Activated T-helper 17 cell treated with anti-CD3 and anti-CD28 coated beads, Interleukin-2, amount 50 U/mL, for 72 hours (primary cell): Measurements from ENCODE around the gene SDS. TPM values are rescaled to one million over a fixed set of nuclear protein-coding genes. Genes with fewer than 3 reads are reported as not detected.

Experiments
- ATAC-seq: fragments of 150-1000 bp; cut with Tn5 transposase; replicated peaks from 2 replicates; pipeline ENCODE4 v1.10.0; 2021; ENCODE audit warnings: mild to moderate bottlenecking, moderate library complexity
- H3K27ac Mint-ChIP-seq: one replicate; pipeline ENCODE4 v1.8.0; 2022; ENCODE audit warnings: mixed read lengths
- H3K27me3 Mint-ChIP-seq: one replicate; pipeline ENCODE4 v1.8.0; 2022; ENCODE audit warnings: mixed read lengths
- H3K36me3 Mint-ChIP-seq: one replicate; pipeline ENCODE4 v1.8.0; 2022; ENCODE audit warnings: low read depth, mild to moderate bottlenecking, mixed read lengths
- H3K4me1 Mint-ChIP-seq: one replicate; pipeline ENCODE4 v1.8.0; 2022; ENCODE audit warnings: mixed read lengths
- H3K4me3 Mint-ChIP-seq: one replicate; pipeline ENCODE4 v1.8.0; 2022; ENCODE audit warnings: mild to moderate bottlenecking, mixed read lengths
- H3K9me3 Mint-ChIP-seq: one replicate; pipeline ENCODE4 v1.8.0; 2022; ENCODE audit warnings: mixed read lengths
- total RNA-seq, 2 donors: library from RNA; stranded (reverse); gene quantifications; one replicate each; pipeline ENCODE4 v1.2.3, GENCODE V29; 2022

SDS gene
- total RNA-seq, 2 donors from 2014 or later: not detected

DNA sequence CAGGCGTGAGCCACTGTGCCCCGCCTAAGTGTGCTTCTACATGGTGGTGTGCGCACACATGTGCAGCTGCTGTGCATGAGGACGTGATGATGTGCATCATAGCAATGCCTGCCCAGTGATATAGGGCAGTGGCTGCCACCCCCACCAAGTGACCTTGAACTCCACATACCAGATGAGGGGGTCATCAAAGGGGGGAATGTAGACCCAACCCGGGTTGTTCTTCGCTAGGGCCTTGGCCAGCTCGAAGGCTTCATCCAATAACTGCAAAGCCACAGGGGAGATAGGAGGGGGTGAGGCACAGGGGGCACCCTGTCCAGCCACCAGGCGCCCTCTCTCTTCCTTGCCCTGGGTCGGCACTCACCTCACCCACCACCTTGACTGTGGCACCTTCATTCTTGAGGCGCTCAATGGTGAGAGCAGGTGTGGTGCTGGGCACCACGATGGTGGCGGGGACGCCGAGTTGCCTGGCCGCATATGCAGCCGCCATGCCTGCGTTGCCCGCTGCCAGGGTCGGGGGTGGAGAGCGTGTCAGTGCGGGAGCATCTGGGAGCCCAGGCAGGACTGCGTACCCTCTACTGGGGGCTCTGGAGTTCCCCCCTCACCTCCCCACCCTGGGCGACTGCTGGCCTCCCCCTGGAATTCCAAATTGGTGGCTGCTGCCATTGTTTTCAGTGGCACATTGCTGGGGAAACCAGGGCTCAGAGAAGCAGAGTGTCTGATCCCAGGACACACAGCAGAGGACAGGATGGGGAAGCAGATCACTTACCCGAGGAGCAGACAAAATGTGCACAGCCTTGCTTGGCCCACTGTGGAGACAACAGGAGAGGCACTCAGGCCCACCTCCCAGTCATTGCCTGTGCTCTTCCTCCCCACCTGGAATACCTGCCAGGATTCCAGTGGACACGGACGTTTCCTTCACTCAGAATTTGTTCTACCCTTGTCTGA, 5.1 kb downstream of the SDS start:
- Mint-ChIP-seq H3K27me3 (no peaks in the 10 kb centered on the region), H3K4me3 (no peak overlapping the region), H3K27ac (no peak overlapping the region), H3K4me1 (no peaks in the 10 kb centered on the region), H3K9me3 (no peaks in the 10 kb centered on the region), H3K36me3 (no peaks in the 10 kb centered on the region)
- ATAC-seq: no peak

DNA sequence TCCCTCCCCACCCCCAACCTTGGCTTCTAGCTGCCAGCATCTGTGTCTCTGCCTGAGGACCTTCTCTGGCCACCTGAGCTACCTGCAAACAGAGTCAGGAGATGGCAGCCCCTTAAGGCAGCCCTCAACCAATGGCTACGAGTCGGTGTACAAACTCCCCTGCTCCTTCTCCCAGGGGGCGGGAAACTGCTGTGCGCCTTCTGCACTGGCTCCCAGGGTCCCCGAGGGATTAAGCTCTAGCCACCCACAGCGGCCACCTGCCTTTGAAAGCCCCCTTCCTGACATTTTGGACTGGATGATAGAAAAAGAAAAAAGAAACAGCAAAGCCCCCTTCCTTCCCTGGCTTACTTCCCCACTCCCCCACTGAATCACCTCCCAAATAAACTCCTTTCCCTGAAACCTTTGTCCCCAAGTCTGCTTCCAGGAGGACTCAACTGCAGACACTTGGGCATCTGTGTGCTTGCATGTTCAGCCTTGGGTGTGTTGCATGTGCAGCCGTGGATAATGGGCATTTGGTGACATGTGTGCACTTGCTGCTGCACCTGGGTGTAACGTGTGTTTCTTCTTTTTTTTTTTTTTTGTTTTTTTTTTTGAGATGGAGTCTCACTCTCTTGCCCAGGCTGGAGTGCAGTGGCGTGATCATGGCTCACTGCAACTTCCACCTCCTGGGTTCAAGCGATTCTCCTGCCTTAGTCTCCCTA, 6.0 kb downstream of the SDS start:
- no peak for ATAC-seq
- Mint-ChIP-seq H3K4me3 (no peak overlapping the region), H3K27me3 (no peaks in the 10 kb centered on the region), H3K27ac (no peak overlapping the region), H3K9me3 (no peaks in the 10 kb centered on the region), H3K4me1 (no peaks in the 10 kb centered on the region), H3K36me3 (no peaks in the 10 kb centered on the region)

DNA sequence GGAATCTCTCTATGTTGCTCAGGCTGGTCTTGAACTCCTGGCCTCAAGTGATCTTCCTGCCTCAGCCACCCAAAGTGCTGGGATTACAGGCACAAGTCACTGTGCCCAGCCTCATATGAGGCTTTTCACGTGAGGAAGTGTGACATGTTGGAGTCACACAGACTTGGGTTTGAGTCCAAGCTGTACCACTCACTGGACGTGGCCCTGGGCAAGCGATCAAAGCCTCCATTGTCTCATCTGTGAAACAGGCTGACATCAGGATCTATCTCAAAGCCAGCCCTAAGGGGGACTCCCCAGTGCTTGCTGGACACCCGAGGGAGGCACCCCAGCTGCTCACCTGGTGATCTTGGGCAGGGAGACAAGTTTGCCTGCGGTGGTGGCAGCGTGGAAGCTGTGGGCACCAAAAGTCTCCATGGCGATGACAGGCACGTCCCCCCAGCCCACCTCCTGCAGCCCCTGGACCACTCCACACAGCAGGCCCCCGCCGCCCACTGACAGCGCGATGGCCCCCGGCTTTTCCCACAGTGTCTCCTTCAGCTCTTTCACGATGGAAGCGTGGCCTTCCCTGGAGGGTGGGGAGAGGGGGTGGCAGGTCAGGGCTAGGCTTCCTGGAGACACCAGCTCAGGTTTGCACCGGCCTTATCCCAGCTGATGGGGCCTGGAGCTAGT, 6.7 kb downstream of the SDS start:
- Mint-ChIP-seq H3K27ac (no peak overlapping the region), H3K27me3 (no peaks in the 10 kb centered on the region), H3K4me3 (no peak overlapping the region), H3K9me3 (no peaks in the 10 kb centered on the region), H3K4me1 (no peaks in the 10 kb centered on the region), H3K36me3 (no peaks in the 10 kb centered on the region)
- ATAC-seq: no peak

DNA sequence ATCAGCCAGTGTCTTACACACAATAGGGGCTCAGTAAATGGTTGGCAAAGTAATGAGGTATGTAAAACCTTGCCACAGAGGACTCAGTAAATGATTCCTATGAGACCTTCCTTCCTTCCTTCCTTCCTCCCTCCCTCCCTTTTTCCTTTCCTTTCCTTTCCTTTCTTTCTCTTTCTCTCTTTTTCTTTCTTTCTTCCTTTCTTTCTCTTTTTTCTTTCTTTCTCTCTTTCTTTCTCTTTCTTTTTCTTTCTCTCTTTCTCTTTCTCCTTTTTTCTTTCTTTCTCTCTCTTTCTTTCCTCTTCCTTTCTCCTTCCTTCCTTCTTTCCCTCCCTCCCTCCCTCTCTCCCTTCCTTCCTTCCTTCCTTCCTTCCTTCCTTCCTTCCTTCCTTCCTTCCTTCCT, 7.5 kb downstream of the SDS start:
- no peak overlapping the region for H3K27ac Mint-ChIP-seq
- ATAC-seq: no peak

DNA sequence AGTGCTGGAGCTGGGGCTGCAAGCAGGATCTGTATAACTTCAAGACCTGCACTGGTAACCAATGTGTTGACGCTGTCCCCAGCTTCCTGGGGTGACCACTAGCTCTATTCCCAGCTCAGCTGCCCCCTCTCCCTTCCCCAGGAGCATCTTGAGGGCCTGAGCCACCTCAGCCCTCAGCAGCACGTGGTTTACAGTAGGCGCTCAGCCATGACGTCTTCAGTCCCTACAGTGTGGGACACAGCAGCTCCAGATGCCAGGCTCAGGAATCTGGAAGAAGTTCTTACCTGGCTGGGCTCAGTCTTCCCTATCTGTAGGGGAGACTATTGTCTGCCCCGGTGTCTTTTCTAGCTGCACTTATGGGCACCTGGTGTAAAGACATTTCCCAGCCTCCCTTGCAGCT, 8.6 kb downstream of the SDS start:
- Mint-ChIP-seq H3K27me3 (no peaks in the 10 kb centered on the region), H3K4me3 (no peak overlapping the region)

More for the DNA sequence above, 7.5 kb downstream of the SDS start:
- no peaks in the 10 kb centered on the region for H3K36me3 Mint-ChIP-seq
- H3K27me3 Mint-ChIP-seq: no peaks in the 10 kb centered on the region
- no peaks in the 10 kb centered on the region for H3K4me1 Mint-ChIP-seq
- H3K4me3 Mint-ChIP-seq: no peak overlapping the region
- no peaks in the 10 kb centered on the region for H3K9me3 Mint-ChIP-seq

DNA sequence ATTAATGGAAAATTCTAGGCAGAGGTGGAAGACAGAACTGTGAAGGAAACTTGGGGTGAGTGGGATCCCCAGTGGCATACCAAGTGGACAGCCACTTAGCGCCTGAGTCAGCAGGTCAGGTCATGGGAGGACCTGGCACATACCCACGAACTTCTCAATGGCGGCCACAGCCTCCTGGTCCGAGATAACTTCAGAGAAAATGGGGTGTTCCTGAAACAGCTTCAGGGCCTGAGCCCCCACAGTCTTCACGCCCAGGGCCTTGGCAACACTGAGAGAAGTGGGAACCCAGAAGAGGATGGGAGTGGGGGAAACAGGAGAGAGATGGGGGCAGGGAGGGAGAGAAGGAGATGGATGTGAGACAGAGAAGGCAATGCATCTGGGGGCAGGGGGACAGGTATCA, 9.9 kb downstream of the SDS start:
- Mint-ChIP-seq H3K36me3 (no peaks in the 10 kb centered on the region), H3K4me1 (no peaks in the 10 kb centered on the region), H3K27ac (no peak overlapping the region), H3K27me3 (no peaks in the 10 kb centered on the region), H3K4me3 (no peak overlapping the region), H3K9me3 (no peaks in the 10 kb centered on the region)
- no peak for ATAC-seq

More for the DNA sequence above, 8.6 kb downstream of the SDS start:
- H3K9me3 Mint-ChIP-seq: no peaks in the 10 kb centered on the region
- H3K4me1 Mint-ChIP-seq: no peaks in the 10 kb centered on the region
- ATAC-seq: no peak
- no peak overlapping the region for H3K27ac Mint-ChIP-seq
- H3K36me3 Mint-ChIP-seq: no peaks in the 10 kb centered on the region

DNA sequence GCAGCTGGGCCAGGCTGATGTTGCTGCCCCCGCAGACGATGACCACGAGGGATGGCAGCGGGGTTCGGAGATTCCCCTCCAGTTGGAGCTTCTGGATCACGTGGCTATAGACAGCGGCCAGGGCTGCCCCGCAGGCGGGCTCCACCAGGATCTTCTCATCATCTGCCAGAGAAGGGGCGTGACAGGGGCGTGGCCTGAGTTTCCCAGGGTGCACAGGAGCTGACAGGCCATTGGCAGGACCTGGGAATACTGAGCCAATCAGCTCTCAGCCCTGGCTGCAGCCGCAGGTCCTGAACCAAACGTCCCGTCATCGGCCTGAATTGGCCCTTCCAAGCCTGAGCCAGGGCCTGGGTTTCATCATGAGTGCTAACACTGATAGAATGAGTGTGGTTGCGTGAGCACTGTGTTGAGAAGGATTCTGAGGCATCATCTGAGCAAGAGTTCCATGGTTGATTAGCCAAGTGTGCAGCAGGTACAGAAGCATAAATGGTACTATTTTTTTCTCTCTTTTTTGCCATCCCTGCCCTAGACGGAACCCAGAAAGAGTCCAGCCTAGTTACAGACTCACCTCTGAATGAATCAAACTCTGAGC, 10.6 kb downstream of the SDS start:
- no peak for ATAC-seq
- no peak overlapping the region for H3K4me3 Mint-ChIP-seq
- H3K27ac Mint-ChIP-seq: no peak overlapping the region
- no peaks in the 10 kb centered on the region for H3K9me3 Mint-ChIP-seq
- H3K27me3 Mint-ChIP-seq: no peaks in the 10 kb centered on the region
- H3K36me3 Mint-ChIP-seq: no peaks in the 10 kb centered on the region
- H3K4me1 Mint-ChIP-seq: no peaks in the 10 kb centered on the region

DNA sequence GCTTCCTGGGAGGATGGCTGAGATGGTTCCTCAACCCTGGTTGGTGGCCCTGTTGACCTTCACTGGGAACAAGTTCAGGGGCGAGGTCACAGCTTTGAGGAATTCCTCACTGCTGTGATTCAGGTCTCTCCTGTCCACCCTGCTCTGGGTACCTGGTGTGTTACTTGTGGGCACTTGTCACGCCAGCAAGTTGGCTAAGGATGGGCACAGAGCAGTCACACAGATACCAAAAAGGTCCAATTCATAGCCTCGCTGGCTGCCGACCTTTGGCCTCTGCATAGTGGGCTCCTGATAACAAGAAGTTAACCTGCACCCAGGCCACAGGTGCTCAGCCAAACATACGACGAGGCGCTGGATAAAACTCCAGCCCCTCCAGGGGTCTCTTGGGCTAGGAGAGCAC, 11.2 kb downstream of the SDS start:
- peaks cover 4% of the 10 kb centered on the region for H3K36me3 Mint-ChIP-seq

DNA sequence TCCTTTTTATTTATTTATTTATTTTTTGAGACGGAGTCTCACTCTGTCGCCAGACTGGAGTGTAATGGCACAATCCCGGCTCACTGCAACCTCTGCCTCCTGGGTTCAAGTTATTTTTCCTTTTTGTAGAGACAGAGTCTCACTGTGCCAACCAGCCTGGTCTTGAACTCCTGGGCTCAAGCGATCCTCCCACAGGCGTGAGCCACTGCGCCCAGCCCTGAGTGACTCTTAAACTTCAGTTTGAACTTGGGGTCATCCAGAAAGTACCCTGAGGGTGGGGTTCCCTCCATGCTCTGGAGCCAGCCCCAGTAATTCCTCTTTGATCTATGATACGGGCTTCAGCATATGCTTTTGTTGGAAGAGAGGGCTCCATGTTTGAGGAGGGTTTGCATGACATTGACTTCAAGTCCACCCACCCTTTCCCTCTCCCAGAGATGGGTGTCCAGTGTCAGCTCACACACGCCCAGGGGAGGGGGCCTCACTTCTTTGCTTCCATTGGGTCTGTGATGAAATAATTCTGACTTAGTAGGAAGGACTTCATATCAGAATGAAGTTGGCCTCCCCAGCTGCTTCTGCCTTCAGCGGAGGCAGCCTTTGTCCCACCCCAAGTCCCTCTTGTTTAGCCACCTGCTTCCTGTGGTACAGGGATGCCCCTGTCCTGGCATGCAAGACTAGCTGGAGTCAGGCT, 11.9 kb downstream of the SDS start:
- H3K9me3 Mint-ChIP-seq: no peaks in the 10 kb centered on the region
- no peak overlapping the region for H3K27ac Mint-ChIP-seq
- no peaks in the 10 kb centered on the region for H3K27me3 Mint-ChIP-seq
- H3K4me3 Mint-ChIP-seq: no peak overlapping the region
- no peak for ATAC-seq
- peaks cover 9% of the 10 kb centered on the region for H3K36me3 Mint-ChIP-seq
- H3K4me1 Mint-ChIP-seq: no peaks in the 10 kb centered on the region

More for the DNA sequence above, 11.2 kb downstream of the SDS start:
- H3K4me1 Mint-ChIP-seq: no peaks in the 10 kb centered on the region
- H3K9me3 Mint-ChIP-seq: no peaks in the 10 kb centered on the region
- no peaks in the 10 kb centered on the region for H3K27me3 Mint-ChIP-seq
- H3K27ac Mint-ChIP-seq: no peak overlapping the region
- ATAC-seq: no peak
- H3K4me3 Mint-ChIP-seq: no peak overlapping the region

DNA sequence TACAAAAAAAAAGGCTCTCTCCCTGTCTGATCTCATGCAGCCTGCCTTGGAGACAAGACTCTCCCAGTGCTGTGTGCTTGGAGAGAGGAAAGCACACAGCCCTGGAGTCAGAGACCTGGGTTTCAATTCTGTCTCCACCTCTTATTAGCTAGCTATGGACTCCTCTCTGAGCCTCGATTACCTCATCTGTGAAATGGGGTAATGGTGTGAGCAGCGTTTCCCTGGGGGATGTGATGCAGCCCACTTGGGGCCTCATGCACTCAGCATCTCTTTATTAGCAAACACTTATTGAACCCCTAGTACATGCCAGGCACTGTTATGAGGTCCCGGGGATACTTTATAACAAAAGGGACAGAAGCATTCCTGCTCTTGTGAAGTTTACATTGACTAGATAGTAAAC, 12.5 kb downstream of the SDS start:
- H3K36me3 Mint-ChIP-seq: peaks cover 12% of the 10 kb centered on the region
- H3K4me1 Mint-ChIP-seq: no peaks in the 10 kb centered on the region
- no peak overlapping the region for H3K4me3 Mint-ChIP-seq
- H3K27me3 Mint-ChIP-seq: no peaks in the 10 kb centered on the region
- ATAC-seq: no peak
- H3K27ac Mint-ChIP-seq: no peak overlapping the region
- H3K9me3 Mint-ChIP-seq: no peaks in the 10 kb centered on the region

DNA sequence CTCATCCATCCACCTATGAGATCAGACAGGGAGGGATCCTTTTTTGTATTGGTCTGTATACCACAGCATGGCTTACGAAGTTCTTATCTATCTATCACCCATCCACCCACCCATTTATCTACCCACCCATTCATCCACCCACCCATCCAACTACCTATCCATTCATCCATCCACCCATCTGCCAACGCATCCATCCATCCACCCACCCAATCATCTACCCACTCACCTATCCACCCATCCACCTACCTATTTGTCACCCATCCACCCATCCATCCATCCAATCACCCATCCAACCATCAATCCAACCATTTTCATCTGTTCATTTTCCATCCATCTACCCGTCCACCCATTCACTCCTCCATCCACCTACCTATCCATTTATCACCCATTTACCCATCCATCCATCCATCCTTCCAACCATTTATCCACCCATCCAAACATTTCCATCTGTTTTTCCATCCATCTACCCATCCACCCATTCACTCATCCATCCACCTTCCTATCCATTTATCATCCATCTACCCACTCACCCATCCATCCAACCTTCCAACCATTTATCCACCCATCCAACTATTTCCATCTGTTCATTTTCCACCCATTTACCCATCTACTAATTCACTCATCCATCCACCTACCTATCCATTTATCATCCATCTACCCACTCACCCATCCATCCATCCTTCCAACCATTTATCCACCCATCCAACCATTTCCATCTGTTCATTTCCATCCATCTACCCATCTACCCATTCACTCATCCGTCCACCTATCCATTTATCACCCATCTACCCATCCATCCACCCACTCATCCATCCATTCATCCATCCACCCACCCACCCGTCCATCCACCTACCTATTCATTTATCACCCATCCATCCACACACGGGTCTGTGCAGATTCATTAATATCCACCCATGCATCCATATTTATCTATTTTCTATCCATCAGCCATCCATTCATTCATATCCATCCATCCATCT, 13.3 kb downstream of the SDS start:
- H3K27me3 Mint-ChIP-seq: no peaks in the 10 kb centered on the region
- no peak overlapping the region for H3K27ac Mint-ChIP-seq
- H3K4me3 Mint-ChIP-seq: no peak overlapping the region
- peaks cover 20% of the 10 kb centered on the region for H3K36me3 Mint-ChIP-seq
- no peak for ATAC-seq
- no peaks in the 10 kb centered on the region for H3K4me1 Mint-ChIP-seq
- H3K9me3 Mint-ChIP-seq: no peaks in the 10 kb centered on the region

DNA sequence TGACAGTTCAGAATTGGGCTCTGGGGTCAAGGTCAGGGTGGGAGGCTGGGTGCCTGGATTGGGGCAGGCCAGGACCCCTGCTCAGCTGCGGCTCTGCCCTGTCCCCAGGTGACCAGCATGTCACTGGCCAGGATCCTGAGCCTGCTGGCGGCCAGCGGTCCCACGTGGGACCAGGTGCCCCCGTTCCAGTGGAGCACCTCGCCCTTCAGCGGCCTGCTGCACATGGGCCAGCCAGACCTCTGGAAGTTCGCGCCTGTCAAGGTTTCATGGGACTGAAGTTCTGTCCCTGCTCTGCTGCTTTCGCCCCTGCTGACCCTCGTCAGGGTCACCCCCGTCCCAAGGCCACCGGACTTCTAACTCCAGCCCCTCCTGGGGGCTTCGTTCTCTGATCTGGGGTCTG, 15.3 kb downstream of the SDS start:
- no peaks in the 10 kb centered on the region for H3K4me1 Mint-ChIP-seq
- H3K4me3 Mint-ChIP-seq: no peak overlapping the region
- peaks cover 29% of the 10 kb centered on the region for H3K36me3 Mint-ChIP-seq
- H3K27ac Mint-ChIP-seq: no peak overlapping the region
- ATAC-seq: no peak
- H3K9me3 Mint-ChIP-seq: no peaks in the 10 kb centered on the region
- H3K27me3 Mint-ChIP-seq: no peaks in the 10 kb centered on the region

DNA sequence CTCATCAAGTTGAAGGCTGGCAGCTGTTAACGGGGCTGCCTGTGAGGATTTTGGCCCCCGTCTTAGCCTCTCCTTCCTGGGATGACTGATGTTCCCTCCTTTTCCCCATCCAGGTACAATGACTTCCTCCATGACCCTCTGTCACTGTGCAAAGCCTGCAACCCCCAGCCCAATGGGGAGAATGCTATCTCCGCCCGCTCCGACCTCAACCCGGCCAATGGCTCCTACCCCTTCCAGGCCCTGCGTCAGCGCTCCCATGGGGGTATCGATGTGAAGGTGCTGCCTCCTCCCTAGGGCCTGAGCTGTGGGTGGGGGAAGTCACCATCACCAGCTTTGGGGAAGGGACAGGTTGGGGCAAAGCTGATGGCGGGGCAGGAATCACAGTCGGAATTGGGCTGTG, 16.1 kb downstream of the SDS start:
- Mint-ChIP-seq H3K27me3 (no peaks in the 10 kb centered on the region), H3K9me3 (no peaks in the 10 kb centered on the region), H3K4me1 (no peaks in the 10 kb centered on the region), H3K36me3 (peaks cover 29% of the 10 kb centered on the region), H3K27ac (no peak overlapping the region), H3K4me3 (no peak overlapping the region)
- no peak for ATAC-seq
